CD4-positive, alpha-beta T cell treated with Interferon gamma for 1 hour (primary cell): ENCODE results near the gene NOP53.
A peak's percentile ranks its signal among the peaks of the same experiment; 100 is the strongest.
"Not testable (repeated sequence)": the region's sequence is repeated elsewhere in the genome, so short reads cannot be mapped to it uniquely, and the experiment has no call there.

ENCODE experiments used
- DNase-seq: peaks from one replicate; pipeline ENCODE4 v3.0.0-alpha.2; 2020

Gene NOP53

DNA sequence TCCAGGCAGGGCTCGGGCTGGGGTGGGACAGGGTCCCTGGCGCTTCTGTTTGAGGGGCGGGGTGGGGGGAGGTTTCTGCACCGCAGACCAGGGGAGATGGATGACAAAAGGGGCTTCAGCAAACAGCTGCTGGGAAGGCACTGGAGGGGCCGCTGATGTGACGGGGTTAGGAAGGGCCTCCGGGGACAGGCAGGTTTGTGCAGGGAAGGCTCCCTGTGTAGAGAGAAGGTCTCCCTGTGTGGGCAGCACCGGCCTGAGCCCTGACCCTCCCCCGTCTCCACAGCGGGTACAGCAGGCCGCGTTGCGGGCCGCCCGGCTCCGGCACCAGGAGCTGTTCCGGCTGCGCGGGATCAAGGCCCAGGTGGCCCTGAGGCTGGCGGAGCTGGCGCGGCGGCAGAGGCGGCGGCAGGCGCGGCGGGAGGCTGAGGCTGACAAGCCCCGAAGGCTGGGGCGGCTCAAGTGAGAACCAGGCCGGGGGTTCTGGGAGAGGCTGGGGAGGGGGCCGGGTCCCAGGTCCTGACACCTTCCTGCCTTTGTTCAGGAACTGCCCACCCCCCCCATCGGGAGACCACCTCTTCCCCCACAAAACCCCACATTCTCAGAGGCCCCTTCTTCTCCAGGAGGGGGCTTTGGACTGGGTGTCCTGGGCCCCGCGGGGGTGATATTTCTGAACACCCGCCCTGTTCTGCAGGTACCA lies 9.9 kb downstream of the NOP53 start:
- no peak for DNase-seq

DNA sequence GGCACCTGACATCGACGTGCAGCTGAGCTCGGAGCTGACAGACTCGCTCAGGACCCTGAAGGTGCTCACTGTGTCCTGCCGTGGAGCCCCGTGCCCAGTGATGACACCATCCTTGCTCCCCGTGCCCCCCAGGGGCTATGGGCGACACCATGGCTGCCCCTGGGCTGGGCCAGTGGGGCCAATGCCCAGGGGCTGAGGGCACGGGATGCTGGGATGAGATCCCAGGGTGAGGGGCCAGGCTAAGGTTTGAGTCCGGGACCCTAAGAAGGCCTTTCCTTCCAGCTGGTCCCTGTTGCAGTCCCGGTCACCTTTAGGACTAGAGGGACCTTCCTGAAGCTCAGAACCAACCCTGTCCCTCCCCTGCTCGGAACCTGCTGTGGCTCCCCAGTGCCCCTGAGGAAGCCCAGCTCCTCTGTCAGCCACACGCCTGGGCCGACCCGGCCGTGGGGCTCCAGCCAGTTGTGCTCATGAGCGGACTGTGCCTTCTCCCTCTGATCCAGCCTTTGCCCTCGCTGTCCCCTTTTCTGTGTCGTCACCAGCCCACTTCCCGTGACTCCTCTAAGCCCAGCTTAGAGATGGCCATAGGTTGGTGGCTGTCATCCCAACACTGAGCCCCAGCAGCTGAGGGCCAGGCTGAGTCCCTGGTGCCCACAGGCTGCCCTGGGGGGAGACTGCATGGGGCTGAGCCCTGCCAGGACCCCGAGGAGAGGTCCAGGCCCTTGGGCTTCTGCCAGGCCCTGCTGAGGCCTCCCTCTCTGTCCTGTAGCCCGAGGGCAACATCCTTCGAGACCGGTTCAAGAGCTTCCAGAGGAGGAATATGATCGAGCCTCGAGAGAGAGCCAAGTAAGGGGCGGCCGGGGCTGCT lies 10.6 kb downstream of the NOP53 start:
- no peak for DNase-seq

DNA sequence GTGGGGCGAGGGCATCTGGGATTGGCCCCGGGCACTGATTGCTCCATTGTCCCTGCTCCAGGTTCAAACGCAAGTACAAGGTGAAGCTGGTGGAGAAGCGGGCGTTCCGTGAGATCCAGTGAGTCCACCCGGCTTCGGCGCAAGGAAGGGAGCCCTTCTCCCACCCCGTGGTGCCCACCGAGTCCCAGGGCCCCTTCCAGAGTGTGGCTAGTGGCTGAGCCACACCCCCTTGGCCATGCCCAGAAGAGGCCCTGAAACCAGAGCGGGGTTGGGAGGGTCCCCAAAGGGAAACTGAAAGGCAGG lies 11.2 kb downstream of the NOP53 start:
- DNase-seq = no peak

DNA sequence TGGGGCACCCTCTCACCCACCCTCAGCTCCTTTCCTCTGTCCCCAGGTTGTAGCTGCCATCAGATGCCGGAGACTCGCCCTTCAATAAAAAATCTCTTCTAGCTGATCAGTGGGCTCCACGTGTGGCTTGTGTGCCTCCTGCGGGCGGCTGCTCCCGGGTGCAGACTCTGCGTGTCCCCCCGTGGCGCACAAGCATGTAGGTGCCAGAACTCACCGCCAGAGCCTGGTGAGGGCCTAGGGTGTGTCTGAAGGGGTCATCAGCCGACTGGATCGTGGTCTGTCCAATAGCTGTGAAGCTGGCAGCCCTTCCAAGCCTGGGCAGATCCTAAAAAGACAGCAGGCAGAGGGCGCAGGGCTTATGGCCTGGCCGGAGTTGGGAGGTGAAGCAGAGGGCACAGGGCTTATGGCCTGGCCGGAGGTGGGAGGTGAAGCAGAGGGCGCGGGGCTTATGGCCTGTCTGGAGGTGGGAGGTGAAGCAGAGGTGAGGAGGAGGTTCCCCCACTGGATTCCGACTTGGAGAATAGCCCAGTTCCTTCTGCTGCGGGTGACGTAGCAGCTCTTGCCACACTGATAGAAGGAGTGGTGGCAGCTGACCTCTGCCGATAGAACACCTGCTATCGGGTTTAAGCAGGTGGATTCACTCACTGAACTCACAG lies 11.7 kb downstream of the NOP53 start:
- no peak for DNase-seq

DNA sequence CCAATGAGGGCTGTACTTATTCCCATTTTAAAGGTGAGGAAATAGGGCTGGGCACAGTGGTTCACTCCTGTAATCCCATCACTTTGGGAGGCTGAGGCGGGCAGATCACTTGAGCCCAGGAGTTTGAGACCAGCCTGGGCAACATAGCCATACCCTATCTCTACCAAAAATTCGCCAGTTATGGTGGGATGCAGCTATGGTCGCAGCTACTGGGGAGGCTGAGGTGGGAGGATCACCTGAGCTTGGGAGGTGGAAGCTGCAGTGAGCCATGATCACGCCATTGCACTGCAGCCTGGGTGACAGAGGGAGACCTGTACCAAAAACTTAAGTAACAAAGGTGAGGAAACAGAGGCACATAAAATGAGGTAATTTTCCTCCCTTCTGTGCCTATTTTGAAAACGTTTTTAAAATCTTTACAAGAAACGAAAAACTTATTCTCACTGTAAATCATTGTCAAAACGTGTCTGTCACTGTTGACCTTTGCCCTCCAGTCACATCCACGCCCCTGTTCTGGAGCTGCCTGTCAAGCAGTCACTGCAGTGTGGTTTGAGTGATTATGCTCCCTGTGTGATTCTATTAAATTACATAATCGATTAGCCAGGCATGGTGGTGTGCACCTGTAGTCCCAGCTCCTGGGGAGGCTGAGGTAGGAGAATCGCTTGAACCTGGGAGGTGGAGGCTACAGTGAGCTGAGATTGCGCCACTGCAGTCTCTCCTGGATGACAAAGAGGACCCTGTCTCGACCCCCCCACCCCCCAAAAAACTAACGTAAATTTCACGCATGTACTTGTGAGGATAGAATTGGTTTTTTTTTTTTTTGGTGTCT lies 12.5 kb downstream of the NOP53 start:
- no peak for DNase-seq

DNA sequence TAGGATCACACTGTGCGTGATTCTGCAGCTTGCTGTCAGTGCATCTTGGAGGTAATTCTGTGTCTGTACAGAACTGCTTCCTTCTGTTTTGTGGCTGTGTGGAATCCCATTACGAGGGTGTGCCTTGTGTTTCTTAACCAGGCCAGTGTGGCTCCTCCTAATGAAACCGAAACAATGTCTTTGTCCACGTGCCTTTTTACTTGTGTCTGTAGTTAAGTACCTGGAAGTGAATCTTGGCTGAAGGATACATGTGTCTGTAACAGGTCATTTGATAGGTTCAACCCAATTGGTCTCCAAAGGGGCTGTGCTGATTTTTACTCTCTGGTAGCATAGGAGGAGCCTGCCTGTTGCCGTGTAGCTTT lies 13.1 kb downstream of the NOP53 start:
- no peak for DNase-seq

DNA sequence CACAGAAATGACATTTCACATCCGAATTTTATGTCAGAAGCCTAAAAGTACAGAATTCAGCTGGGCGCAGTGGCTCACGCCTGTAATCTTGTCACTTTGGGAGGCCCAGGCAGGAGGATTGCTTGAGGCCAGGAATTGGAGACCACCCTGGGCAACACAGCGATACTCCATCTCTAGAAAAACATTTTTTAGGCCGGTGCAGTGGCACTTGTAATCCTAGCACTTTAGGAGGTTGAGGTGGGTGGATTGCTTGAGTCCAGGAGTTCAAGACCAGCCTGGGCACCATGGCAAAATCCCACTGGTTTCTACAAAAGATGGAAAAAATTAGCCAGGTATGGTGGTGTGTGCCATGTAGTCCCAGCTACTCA lies 15.3 kb downstream of the NOP53 start:
- no peak for DNase-seq

DNA sequence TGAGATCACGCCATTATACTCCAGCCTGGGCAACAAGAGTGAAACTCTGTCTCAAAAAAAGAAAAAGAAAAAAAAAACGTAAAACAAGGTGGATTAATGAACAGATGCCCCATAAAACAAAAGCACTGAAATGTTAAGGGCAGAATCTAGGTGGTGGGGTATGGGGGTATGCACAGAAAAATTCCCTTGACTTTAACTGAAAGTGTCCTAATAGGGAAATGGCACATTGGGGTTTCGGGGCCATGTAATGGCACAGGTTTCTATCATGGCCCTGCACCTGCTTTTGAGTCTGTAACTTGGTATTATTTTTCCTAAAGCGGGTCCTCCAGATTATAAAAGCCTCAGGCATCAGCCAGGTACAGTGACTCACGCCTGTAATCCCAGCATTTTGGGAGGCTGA lies 16.2 kb downstream of the NOP53 start:
- no peak for DNase-seq

DNA sequence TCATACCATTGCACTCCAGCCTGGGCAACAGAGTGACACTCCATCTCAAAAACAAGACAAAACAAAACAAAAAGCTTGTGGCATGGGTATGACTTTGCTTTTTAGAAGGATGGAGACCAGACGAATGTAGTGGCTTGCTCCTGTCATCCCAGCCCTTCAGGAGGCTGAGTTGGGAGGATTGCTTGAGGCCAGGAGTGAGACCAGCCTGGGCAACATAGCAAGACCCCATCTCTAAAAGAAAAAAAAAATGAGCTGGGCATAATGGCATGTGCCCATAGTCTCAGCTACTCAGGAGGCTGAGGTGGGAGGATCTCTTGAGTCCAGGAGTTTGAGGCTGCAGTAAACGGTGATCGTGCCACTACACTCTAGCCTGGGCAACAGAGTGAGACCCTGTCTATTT lies 16.8 kb downstream of the NOP53 start:
- DNase-seq = no peak

DNA sequence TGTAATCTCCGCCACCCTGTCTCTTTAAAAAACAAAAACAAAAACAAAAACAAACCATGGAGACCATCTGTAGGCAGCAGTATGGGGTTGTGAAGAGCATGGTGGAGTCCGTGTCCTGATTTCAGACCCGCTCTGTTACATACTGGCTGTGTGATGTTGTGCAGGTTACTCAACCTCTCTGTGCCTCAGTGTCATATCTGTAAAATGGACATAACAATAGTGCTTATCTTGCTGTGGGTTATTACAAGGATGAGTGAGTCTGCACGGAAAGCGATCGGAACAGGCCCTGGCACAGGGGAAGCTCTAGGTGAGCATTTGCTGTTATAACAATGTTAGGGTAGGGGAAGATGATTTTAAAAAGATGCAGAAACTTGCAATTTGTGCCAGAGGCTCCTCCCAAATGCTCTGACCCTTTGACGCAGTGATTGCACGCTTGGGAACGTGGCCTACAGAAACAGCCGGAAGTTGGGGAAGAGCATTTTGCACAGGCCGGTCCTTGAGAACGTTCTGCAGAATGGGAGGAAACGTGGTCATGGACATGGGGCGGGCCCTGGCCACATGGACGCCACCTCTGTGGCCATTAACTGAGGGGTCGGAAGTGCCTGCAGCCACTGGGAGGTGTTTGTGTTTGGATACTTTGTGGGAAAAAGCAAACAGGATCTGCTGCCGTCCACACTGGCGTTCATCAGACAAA lies 17.4 kb downstream of the NOP53 start:
- no peak for DNase-seq

DNA sequence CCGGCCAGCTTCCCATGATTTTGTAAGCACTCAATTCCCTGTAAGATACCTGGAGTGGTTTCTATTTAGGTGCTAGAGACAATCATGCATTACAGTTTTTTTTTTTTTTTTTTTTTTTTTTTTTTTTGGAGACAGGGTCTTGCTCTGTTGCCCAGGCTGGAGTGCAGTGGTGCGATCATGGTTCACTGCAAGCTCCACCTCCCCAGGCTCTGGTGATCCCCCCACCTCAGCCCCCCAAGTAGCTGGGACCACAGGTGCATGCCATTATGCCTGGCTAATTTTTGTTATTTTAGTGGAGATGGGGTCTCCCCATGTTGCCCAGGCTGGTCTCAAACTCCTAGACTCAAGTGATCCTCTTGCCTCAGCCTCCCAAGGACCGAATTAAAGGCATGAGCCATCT lies 19.4 kb downstream of the NOP53 start:
- not testable (repeated sequence) for DNase-seq

DNA sequence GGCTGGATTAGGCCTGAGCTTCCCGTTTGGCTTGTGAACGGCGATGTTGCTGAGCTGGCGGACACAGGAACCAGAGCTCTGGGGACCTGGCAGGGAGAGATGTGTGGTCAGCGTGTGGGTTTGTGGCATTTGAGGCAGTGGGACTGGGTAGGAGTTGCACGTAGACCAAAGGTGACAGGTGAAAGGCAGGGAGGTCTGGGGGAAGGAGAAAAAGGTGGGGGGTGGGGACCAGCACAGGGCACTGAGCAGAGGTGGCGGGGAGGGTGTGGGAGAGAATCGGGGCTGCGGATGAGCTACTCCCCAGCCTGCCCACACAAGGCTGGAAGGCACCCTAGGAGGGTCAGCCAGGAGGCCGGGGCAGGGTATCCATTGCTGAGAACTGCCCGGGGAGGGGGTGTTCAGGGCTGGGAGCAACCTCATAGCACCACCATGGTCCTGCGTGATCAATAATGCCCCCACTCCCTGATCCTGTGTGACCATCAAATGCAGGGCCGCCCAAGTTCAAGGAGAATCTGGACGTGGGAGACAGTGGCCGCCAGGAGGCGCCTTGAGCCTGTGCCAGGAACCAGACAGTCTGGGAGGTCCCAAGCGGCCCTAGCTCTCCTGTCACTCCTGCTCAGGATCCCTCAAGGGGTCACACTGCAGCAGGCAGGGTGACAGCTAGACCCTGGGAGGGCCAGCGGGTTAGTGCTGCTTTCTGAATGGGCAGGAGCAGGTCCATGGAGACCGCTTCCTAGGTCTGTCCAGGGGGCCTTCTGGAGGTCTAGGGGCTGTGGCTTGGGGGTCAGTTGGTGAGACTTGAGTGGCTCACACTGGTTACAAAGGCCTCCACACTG lies 20.4 kb downstream of the NOP53 start:
- DNase-seq = peak; percentile 17

DNA sequence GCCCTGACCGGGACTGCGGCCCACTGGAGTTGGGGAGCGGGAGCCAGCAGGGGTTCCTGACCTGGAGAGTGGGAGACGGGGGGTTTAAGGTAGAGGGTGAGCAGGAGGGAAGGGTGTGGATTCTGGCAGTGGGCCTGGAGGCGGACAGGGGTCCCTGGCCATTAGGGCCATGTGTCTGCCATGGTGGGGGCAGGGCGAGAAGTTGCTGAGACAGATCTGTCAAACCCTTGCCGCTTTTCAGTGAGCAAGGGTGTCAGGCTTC lies 20.9 kb downstream of the NOP53 start:
- no peak for DNase-seq

DNA sequence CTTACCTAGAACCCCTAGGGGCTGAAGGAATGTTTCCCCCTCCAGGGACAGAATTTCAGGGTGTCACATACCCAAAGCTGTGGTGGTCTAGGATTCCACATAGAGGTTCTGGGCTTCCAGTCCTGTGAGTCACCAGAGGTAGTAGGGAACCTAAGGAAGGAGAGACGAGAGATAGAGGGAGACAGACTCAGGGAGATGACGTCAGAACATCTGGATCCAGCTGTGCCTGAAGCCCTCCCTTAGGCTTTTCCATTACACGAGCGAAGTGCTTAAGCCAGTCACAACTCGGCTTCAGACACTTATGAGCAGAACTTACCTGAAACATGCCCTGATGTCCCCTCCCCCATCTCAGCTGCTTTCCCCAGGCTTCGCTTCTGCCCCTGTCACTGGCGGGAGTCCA lies 21.3 kb downstream of the NOP53 start:
- no peak for DNase-seq

DNA sequence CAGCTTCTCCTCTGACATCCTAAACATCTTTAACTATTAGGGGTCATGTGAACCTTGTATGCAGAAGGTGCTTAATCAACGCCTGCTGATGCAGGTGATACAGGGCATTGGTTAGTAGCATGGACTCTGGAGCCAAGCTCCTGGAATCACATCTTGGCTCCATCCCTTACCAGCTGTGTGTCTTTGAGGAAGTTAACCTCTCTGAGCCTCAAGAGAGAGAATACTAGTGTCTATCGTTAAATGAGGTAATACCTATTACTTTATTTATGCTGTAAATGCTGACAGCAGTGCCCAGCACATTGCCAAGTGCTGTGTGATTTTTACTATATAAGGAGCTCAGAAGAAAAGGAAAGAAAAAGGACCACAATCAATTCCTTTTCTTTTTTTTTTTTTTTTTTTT lies 22.0 kb downstream of the NOP53 start:
- DNase-seq = no peak

DNA sequence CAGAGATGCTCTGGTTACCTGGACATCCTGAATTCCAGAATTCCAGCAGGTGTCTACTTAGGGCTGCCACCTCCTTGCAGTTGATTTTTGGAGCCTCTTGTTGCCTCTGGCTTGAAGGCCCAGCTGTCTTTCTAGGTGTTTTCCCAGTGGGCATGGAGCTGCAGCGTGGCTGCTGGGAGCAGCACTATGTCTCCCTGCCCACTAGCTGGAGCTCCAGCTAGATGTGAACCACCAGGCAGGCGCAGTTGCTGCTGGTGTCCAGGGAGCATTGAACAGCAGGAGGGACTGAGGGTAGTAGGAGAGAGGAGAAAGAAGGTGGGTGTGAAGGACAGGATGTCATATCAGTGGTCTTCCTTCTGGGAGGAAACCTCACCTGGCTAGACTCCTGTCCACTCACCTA lies 23.3 kb downstream of the NOP53 start:
- DNase-seq = no peak

DNA sequence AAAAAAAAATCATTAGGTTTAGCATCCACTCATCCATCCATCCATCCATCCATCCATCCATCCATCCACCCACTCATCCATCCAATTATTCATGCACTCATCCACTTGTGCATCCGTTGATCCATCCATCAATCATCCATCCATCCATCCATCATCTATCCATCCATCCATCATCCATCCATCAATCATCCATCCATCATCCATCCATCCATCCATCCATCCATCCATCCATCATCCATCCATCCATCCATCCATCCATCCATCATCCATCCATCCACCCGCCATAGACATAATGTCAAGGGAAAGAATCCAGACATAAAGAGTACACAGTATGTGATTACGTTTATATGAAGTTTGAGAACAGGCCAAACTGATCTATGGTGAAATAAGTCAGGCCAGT lies 24.2 kb downstream of the NOP53 start:
- no peak for DNase-seq

DNA sequence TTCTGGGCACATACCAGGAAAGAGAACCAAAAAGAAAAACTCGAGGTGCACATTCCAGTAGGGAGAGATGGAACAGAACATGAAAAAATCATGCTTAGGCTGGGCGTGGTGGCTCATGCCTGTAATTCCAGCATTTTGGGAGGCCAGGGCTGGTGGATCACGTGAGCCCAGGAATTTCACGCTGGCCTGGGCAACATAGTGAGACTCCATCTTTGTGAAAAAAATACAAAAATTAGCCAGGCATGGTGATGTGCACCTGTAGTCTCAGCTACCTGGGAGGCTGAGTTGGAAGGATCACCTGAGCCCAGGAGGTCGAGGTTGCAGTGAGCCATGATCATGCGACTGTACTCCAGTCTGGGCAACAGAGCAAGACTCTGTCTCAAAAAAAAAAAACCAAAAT lies 25.9 kb downstream of the NOP53 start:
- DNase-seq = not testable (repeated sequence)

DNA sequence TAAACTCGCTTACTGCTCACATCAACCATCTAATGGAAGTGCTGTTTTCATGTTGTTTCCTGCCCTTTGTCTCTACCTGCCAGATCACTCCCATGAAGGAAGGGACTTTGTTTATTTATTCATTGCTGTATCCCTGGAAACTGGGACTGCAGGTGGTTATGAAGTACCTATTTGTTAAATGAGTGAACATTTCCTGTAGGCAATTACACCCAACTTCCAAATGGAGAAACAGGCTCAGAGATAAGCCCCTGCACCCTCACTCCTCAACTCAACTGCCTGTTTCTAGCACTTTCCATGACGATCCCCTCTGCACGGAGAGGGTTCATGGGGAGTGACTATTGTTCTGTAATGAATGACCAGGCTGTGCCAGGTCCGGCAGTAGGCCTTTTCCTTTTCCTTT lies 31.2 kb downstream of the NOP53 start:
- no peak for DNase-seq

DNA sequence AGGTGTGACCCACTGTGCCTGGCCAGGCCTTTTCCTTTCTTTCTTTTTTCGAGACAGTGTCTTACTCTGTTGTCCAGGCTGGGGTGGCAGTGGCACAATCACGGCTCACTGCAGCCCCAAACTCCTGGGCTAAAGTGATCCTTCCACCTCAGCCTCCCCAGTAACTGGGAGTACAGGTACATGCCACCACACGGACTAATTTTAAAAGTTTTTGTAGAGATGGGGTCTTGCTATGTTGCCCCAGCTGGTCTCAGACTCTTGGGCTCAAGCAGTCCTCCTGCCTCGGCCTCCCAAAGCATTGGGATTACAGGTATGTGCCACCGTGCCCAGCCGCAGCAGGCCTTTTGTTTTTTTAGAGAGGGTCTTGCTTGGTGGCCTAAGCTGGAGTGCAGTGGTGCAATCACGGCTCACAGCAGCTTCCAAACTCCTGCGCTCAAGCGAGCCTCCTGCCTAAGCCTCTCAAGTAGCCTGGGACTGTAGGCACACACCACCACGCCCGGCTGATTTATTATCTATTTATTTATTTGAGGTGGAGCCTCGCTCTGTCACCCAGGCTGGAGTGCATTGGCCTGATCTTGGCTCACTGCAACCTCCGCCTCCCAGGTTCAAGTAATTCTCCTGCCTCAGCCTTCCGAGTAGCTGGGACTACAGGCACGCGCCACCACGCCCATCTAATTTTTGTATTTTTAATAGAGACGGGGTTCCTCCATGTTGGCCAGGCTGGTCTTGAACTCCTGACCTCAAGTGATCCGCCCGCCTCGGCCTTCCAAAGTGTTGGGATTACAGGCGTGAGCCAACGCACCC lies 32.1 kb downstream of the NOP53 start:
- not testable (repeated sequence) for DNase-seq
